H9 (cell line): ENCODE data around the gene DMAC2L. TPM values are rescaled to one million over a fixed set of nuclear protein-coding genes. Genes with fewer than 3 reads are reported as not detected.

ENCODE experiments used
- DNase-seq: peaks from one replicate; pipeline ENCODE4 v3.0.0-alpha.2; 2017
- H2AFZ ChIP-seq: one replicate; pipeline ENCODE4 v1.6.1; 2013; ENCODE audit warnings: mild to moderate bottlenecking, low read length, control low read depth, moderate library complexity
- H2AK5ac ChIP-seq: 2 replicates; pipeline ENCODE4 v1.6.1; 2013; ENCODE audit warnings: low read length, control low read depth, mixed read lengths; ENCODE audit not compliant: insufficient read length
- H2BK120ac ChIP-seq: one replicate; pipeline ENCODE4 v1.6.1; 2013; ENCODE audit warnings: low read depth, mild to moderate bottlenecking, low read length, control low read depth, inconsistent platforms; ENCODE audit not compliant: poor library complexity, severe bottlenecking
- H2BK12ac ChIP-seq: 2 replicates; pipeline ENCODE4 v1.6.1; 2013; ENCODE audit warnings: low read length, control low read depth, mixed read lengths, low read depth; ENCODE audit not compliant: insufficient read length
- H2BK15ac ChIP-seq: 2 replicates; pipeline ENCODE4 v1.6.1; 2013; ENCODE audit warnings: low read depth, low read length, control low read depth
- H2BK20ac ChIP-seq: one replicate; pipeline ENCODE4 v1.6.1; 2013; ENCODE audit warnings: low read depth, mild to moderate bottlenecking, low read length, control low read depth, inconsistent platforms; ENCODE audit not compliant: poor library complexity, severe bottlenecking
- H2BK5ac ChIP-seq: 2 replicates; pipeline ENCODE4 v1.6.1; 2013; ENCODE audit warnings: low read length, control low read depth, mixed read lengths; ENCODE audit not compliant: insufficient read length
- H3K14ac ChIP-seq: 2 replicates; pipeline ENCODE4 v1.6.1; 2013; ENCODE audit warnings: low read length, control low read depth; ENCODE audit not compliant: insufficient read depth
- H3K18ac ChIP-seq: 2 replicates; pipeline ENCODE4 v1.6.1; 2013; ENCODE audit warnings: low read depth, mild to moderate bottlenecking, mixed read lengths, low read length, control low read depth; ENCODE audit not compliant: insufficient read length
- H3K23ac ChIP-seq: 2 replicates; pipeline ENCODE4 v1.6.1; 2013; ENCODE audit warnings: low read length, control low read depth, mixed read lengths, low read depth; ENCODE audit not compliant: insufficient read length
- H3K23me2 ChIP-seq: 2 replicates; pipeline ENCODE4 v1.6.1; 2013; ENCODE audit warnings: low read depth, mild to moderate bottlenecking, mixed read lengths, low read length, control low read depth; ENCODE audit not compliant: insufficient read length, poor library complexity, severe bottlenecking
- H3K27ac ChIP-seq: 2 replicates; pipeline ENCODE4 v1.5.1; 2013; ENCODE audit warnings: low read length, control low read depth, mixed read lengths, low read depth; ENCODE audit not compliant: insufficient read length
- H3K27me3 ChIP-seq: 2 replicates; pipeline ENCODE4 v1.6.1; 2013; ENCODE audit warnings: low read length, control low read depth, inconsistent platforms; ENCODE audit not compliant: insufficient read depth
- H3K4ac ChIP-seq: 2 replicates; pipeline ENCODE4 v1.6.1; 2013; ENCODE audit warnings: low read depth, mild to moderate bottlenecking, control low read depth, inconsistent platforms, low read length, moderate library complexity
- H3K4me1 ChIP-seq: 2 replicates; pipeline ENCODE4 v1.6.1; 2013; ENCODE audit warnings: low read length, control low read depth, inconsistent platforms; ENCODE audit not compliant: insufficient read depth
- H3K4me2 ChIP-seq: 2 replicates; pipeline ENCODE4 v1.6.1; 2013; ENCODE audit warnings: low read length, control low read depth, mixed read lengths; ENCODE audit not compliant: insufficient read length, insufficient read depth
- H3K56ac ChIP-seq: 2 replicates; pipeline ENCODE4 v1.6.1; 2013; ENCODE audit warnings: low read depth, mild to moderate bottlenecking, mixed read lengths, low read length, control low read depth; ENCODE audit not compliant: insufficient read length
- H3K79me1 ChIP-seq: 2 replicates; pipeline ENCODE4 v1.6.1; 2013; ENCODE audit warnings: low read depth, mild to moderate bottlenecking, moderate library complexity, low read length, control low read depth, inconsistent platforms; ENCODE audit not compliant: insufficient read depth, poor library complexity, severe bottlenecking
- H3K79me2 ChIP-seq: 2 replicates; pipeline ENCODE4 v1.6.1; 2013; ENCODE audit warnings: low read length, control low read depth, inconsistent platforms; ENCODE audit not compliant: insufficient read depth
- H3K9ac ChIP-seq: 2 replicates; pipeline ENCODE4 v1.6.1; 2013; ENCODE audit warnings: low read length, control low read depth, mixed read lengths; ENCODE audit not compliant: insufficient read length; ENCODE audit errors: extremely low read depth
- H3K9me3 ChIP-seq: one replicate; pipeline ENCODE4 v1.6.1; 2013; ENCODE audit warnings: low read depth, low read length, inconsistent platforms; ENCODE audit not compliant: control insufficient read depth
- H3T11ph ChIP-seq: one replicate; pipeline ENCODE4 v1.6.1; 2013; ENCODE audit warnings: mild to moderate bottlenecking, low read length, control low read depth, inconsistent platforms
- H4K20me1 ChIP-seq: one replicate; pipeline ENCODE4 v1.6.1; 2013; ENCODE audit not compliant: control insufficient read depth, insufficient read length, insufficient read depth
- H4K5ac ChIP-seq: 2 replicates; pipeline ENCODE4 v1.6.1; 2013; ENCODE audit warnings: low read depth, mild to moderate bottlenecking, mixed read lengths, low read length, control low read depth; ENCODE audit not compliant: insufficient read length
- H4K8ac ChIP-seq: replicated peaks from 2 replicates; pipeline ENCODE4 v1.6.1; 2013; ENCODE audit warnings: low read length, control low read depth, mixed read lengths, low read depth; ENCODE audit not compliant: insufficient read length
- H4K91ac ChIP-seq: 2 replicates; pipeline ENCODE4 v1.6.1; 2013; ENCODE audit warnings: low read depth, mild to moderate bottlenecking, moderate library complexity, mixed read lengths, low read length, control low read depth; ENCODE audit not compliant: insufficient read length
- H3K27ac Mint-ChIP-seq, 3 experiments: 2 replicates in 2 of 3; 3 replicates in 1 of 3; pipeline ENCODE4 v1.8.0; 2020 to 2021; ENCODE audit warnings: mixed read lengths in 3 of 3, mild to moderate bottlenecking in 1 of 3, moderate library complexity in 1 of 3
- H3K27me3 Mint-ChIP-seq: 2 replicates; pipeline ENCODE4 v1.8.0; 2021; ENCODE audit warnings: low read depth, mild to moderate bottlenecking, moderate library complexity, mixed read lengths
- H3K36me3 Mint-ChIP-seq, 3 experiments: 2 replicates in 2 of 3; 3 replicates in 1 of 3; pipeline ENCODE4 v1.8.0; 2020 to 2021; ENCODE audit warnings: low read depth in 3 of 3, mixed read lengths in 3 of 3; ENCODE audit not compliant: insufficient read depth in 1 of 3
- H3K4me1 Mint-ChIP-seq, 2 experiments: 2 replicates each; pipeline ENCODE4 v1.8.0; 2020; ENCODE audit warnings: mixed read lengths in 2 of 2
- H3K4me3 Mint-ChIP-seq, 2 experiments: 2 replicates in 1 of 2; 3 replicates in 1 of 2; pipeline ENCODE4 v1.8.0; 2020 to 2021; ENCODE audit warnings: mild to moderate bottlenecking in 2 of 2, mixed read lengths in 2 of 2, moderate library complexity in 1 of 2
- H3K9me3 Mint-ChIP-seq, 2 experiments: 2 replicates in 1 of 2; 3 replicates in 1 of 2; pipeline ENCODE4 v1.8.0; 2020; ENCODE audit warnings: mild to moderate bottlenecking in 2 of 2, mixed read lengths in 2 of 2, moderate library complexity in 1 of 2
- total RNA-seq: library from RNA; stranded (reverse); gene quantifications from 2 replicates; pipeline ENCODE4 v1.2.1, GENCODE V29; 2021
- TF ChIP-seq, protein P1 (sequence below): fragments of 200-600 bp; sonication (generic); conservative IDR thresholded peaks from 3 replicates; pipeline ENCODE4 v1.8.0; 2021; ENCODE audit warnings: antibody characterized with exemption, mild to moderate bottlenecking

Gene DMAC2L
- total RNA-seq, 1 experiment from 2014 or later = 22.4 TPM

DNA sequence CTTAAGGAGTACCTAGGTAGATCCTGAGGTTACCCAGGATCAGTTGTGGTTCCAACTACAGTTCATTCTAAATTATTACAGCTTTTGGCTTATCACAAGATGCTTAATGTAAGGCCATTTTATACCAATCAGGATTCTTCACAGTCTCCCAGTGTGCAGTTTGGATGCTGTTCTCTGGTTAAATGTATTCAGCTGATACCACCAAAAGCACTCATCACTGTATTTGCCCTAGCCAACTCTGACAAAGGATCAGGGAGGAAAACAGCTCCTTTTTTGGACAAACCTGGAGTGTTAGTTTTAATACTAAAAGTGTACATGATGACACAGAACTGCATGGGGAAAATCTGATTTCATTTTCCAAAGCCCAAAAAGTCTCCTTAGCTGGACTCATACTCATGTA, 19.5 kb downstream of the DMAC2L start:
- Histone ChIP-seq H3K27me3 (no peaks in the 10 kb centered on the region), H3T11ph (no peak overlapping the region), H2BK5ac (no peak overlapping the region), H3K27ac (no peak overlapping the region), H3K9ac (no peak overlapping the region), H4K20me1 (no peaks in the 10 kb centered on the region), H2AFZ (no peak overlapping the region), H3K4me1 (peaks cover 8% of the 10 kb centered on the region; the same call in 1 of the 2 replicates), H4K8ac (no peak overlapping the region), H3K9me3 (no peaks in the 10 kb centered on the region), H2AK5ac (no peak overlapping the region), H2BK20ac (no peak overlapping the region), H3K4ac (no peak overlapping the region), H3K79me1 (no peaks in the 10 kb centered on the region), H4K91ac (no peak overlapping the region), H3K4me2 (no peak overlapping the region), H3K23me2 (no peaks in the 10 kb centered on the region), H3K56ac (no peak overlapping the region), H2BK15ac (no peak overlapping the region), H2BK120ac (no peak overlapping the region), H3K18ac (no peak overlapping the region), H4K5ac (no peak overlapping the region), H3K14ac (no peak overlapping the region), H2BK12ac (no peak overlapping the region), H3K23ac (no peak overlapping the region), H3K79me2 (no peaks in the 10 kb centered on the region)
- Mint-ChIP-seq H3K27me3 (no peaks in the 10 kb centered on the region), H3K36me3 (peaks cover 0 to 3% (median 0%) of the 10 kb centered on the region in 3 experiments; a peak in 1 of 7 replicates), H3K27ac (no peak overlapping the region), H3K4me3 (no peak overlapping the region), H3K4me1 (peaks cover 24 to 33% of the 10 kb centered on the region in 2 experiments), H3K9me3 (no peaks in the 10 kb centered on the region)
- TF ChIP-seq, protein P1, sequence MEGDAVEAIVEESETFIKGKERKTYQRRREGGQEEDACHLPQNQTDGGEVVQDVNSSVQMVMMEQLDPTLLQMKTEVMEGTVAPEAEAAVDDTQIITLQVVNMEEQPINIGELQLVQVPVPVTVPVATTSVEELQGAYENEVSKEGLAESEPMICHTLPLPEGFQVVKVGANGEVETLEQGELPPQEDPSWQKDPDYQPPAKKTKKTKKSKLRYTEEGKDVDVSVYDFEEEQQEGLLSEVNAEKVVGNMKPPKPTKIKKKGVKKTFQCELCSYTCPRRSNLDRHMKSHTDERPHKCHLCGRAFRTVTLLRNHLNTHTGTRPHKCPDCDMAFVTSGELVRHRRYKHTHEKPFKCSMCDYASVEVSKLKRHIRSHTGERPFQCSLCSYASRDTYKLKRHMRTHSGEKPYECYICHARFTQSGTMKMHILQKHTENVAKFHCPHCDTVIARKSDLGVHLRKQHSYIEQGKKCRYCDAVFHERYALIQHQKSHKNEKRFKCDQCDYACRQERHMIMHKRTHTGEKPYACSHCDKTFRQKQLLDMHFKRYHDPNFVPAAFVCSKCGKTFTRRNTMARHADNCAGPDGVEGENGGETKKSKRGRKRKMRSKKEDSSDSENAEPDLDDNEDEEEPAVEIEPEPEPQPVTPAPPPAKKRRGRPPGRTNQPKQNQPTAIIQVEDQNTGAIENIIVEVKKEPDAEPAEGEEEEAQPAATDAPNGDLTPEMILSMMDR = no peak
- DNase-seq = no peak
